ENCODE data around the gene IER2. TPM values are rescaled to one million over a fixed set of nuclear protein-coding genes. Genes with fewer than 3 reads are reported as not detected.
A peak's percentile ranks its signal among the peaks of the same experiment; 100 is the strongest.

The IER2 gene
- 100 to 1,000 TPM; 376 to 523 TPM for total RNA-seq
- total RNA-seq, result 122 to 1,418 reads per million in 2 donors

- Mint-ChIP-seq H3K4me3 (peak within 1 kb of the TSS; percentile 93), H3K27ac (peak within 1 kb of the TSS; percentile 97), H3K36me3 (ENCODE audit: low read depth) (peaks cover 8% of the 10 kb centered on the region), H3K4me1 (peaks cover 40% of the 10 kb centered on the region), H3K27me3 (no peaks in the 10 kb centered on the region)
- H3K9me3 ChIP-seq (ENCODE audit: control insufficient read depth, low read length, poor library complexity, severe bottlenecking), result peaks cover 4% of the 10 kb centered on the region
- ATAC-seq (peak; percentile 64), DNase-seq (peak; percentile 85 to 88 (median 88))
These were observed at the start of gene IER2, which contains the start of gene STX10 for GRCh38 chr19:13150187-13150930. Gene IER2, plus strand, starts transcription at chr19:13150411. Its CDS starts 2,776 bp downstream, at chr19:13153187. Gene STX10, minus strand, starts transcription at chr19:13150375. Its CDS starts 202 bp downstream, at chr19:13150173.

- peak overlapping the region; percentile 88 for H3K27ac Mint-ChIP-seq
- DNase-seq (no peak), ATAC-seq (no peak)
- H3K36me3 Mint-ChIP-seq (ENCODE audit: low read depth), result peaks cover 2% of the 10 kb centered on the region
- peaks cover 4% of the 10 kb centered on the region for H3K27me3 Mint-ChIP-seq
- peak overlapping the region; percentile 86 for H3K4me3 Mint-ChIP-seq
- H3K4me1 Mint-ChIP-seq, result peaks cover 36% of the 10 kb centered on the region
- no peaks in the 10 kb centered on the region for H3K9me3 ChIP-seq (ENCODE audit: control insufficient read depth, low read length, poor library complexity, severe bottlenecking)
These were observed 49.2 kb upstream of the IER2 start for GRCh38 chr19:13100841-13101589.

GRCh38 chr19:13101590-13102415 is 48.4 kb upstream of the IER2 start:
- ATAC-seq, result no peak
- Mint-ChIP-seq H3K27ac (peak overlapping the region; percentile 78), H3K36me3 (ENCODE audit: low read depth) (no peaks in the 10 kb centered on the region), H3K4me1 (peaks cover 33% of the 10 kb centered on the region), H3K27me3 (no peaks in the 10 kb centered on the region), H3K4me3 (peak overlapping the region; percentile 86)
- no peaks in the 10 kb centered on the region for H3K9me3 ChIP-seq (ENCODE audit: control insufficient read depth, low read length, poor library complexity, severe bottlenecking)
- DNase-seq, result no peak

GRCh38 chr19:13102416-13102665 is 47.9 kb upstream of the IER2 start:
- H3K4me3 Mint-ChIP-seq, result peak overlapping the region; percentile 86
- peak overlapping the region; percentile 78 for H3K27ac Mint-ChIP-seq
- peaks cover 30% of the 10 kb centered on the region for H3K4me1 Mint-ChIP-seq
- H3K27me3 Mint-ChIP-seq, result no peaks in the 10 kb centered on the region
- DNase-seq (no peak), ATAC-seq (no peak)
- H3K9me3 ChIP-seq (ENCODE audit: control insufficient read depth, low read length, poor library complexity, severe bottlenecking), result no peaks in the 10 kb centered on the region
- no peaks in the 10 kb centered on the region for H3K36me3 Mint-ChIP-seq (ENCODE audit: low read depth)

GRCh38 chr19:13102666-13103580 is 47.3 kb upstream of the IER2 start, which contains the start of gene LYL1:
Gene LYL1, minus strand, starts transcription at chr19:13102858. Its CDS starts 1,687 bp downstream, at chr19:13101171.
- no peaks in the 10 kb centered on the region for H3K9me3 ChIP-seq (ENCODE audit: control insufficient read depth, low read length, poor library complexity, severe bottlenecking)
- no peaks in the 10 kb centered on the region for H3K36me3 Mint-ChIP-seq (ENCODE audit: low read depth)
- peak within 1 kb of the TSS; percentile 86 for H3K4me3 Mint-ChIP-seq
- peaks cover 29% of the 10 kb centered on the region for H3K4me1 Mint-ChIP-seq
- peak; percentile 16 for ATAC-seq
- peak in 1 of 3 donors; percentile 36 for DNase-seq
- peak within 1 kb of the TSS; percentile 78 for H3K27ac Mint-ChIP-seq
- H3K27me3 Mint-ChIP-seq, result no peaks in the 10 kb centered on the region

- ATAC-seq (no peak), DNase-seq (no peak)
- Mint-ChIP-seq H3K4me3 (peak overlapping the region; percentile 92), H3K27ac (peak overlapping the region; percentile 60), H3K36me3 (ENCODE audit: low read depth) (no peaks in the 10 kb centered on the region), H3K4me1 (peaks cover 22% of the 10 kb centered on the region), H3K27me3 (no peaks in the 10 kb centered on the region)
- no peaks in the 10 kb centered on the region for H3K9me3 ChIP-seq (ENCODE audit: control insufficient read depth, low read length, poor library complexity, severe bottlenecking)
These were observed 46.4 kb upstream of the IER2 start for GRCh38 chr19:13103581-13104359.

GRCh38 chr19:13104360-13104847 is 45.8 kb upstream of the IER2 start:
- DNase-seq, result peak; percentile 48 to 62 (median 60)
- Mint-ChIP-seq H3K4me3 (peak overlapping the region; percentile 92), H3K4me1 (peaks cover 22% of the 10 kb centered on the region), H3K36me3 (ENCODE audit: low read depth) (no peaks in the 10 kb centered on the region), H3K27me3 (no peaks in the 10 kb centered on the region), H3K27ac (peak overlapping the region; percentile 60)
- ATAC-seq, result peak; percentile 64
- H3K9me3 ChIP-seq (ENCODE audit: control insufficient read depth, low read length, poor library complexity, severe bottlenecking), result no peaks in the 10 kb centered on the region

- no peaks in the 10 kb centered on the region for H3K36me3 Mint-ChIP-seq (ENCODE audit: low read depth)
- no peak for DNase-seq
- ATAC-seq, result peak; percentile 49
- peak overlapping the region; percentile 60 for H3K27ac Mint-ChIP-seq
- H3K4me1 Mint-ChIP-seq, result peaks cover 19% of the 10 kb centered on the region
- no peaks in the 10 kb centered on the region for H3K27me3 Mint-ChIP-seq
- peak overlapping the region; percentile 92 for H3K4me3 Mint-ChIP-seq
- H3K9me3 ChIP-seq (ENCODE audit: control insufficient read depth, low read length, poor library complexity, severe bottlenecking), result no peaks in the 10 kb centered on the region
These were observed 45.1 kb upstream of the IER2 start for GRCh38 chr19:13104848-13105711.

- no peaks in the 10 kb centered on the region for H3K36me3 Mint-ChIP-seq (ENCODE audit: low read depth)
- DNase-seq (no peak), ATAC-seq (no peak)
- no peaks in the 10 kb centered on the region for H3K9me3 ChIP-seq (ENCODE audit: control insufficient read depth, low read length, poor library complexity, severe bottlenecking)
- H3K4me3 Mint-ChIP-seq, result no peak overlapping the region
- H3K27ac Mint-ChIP-seq, result no peak overlapping the region
- no peaks in the 10 kb centered on the region for H3K27me3 Mint-ChIP-seq
- peaks cover 3% of the 10 kb centered on the region for H3K4me1 Mint-ChIP-seq
These were observed 40.7 kb upstream of the IER2 start for GRCh38 chr19:13109361-13110098.

GRCh38 chr19:13110099-13110610 is 40.1 kb upstream of the IER2 start:
- Mint-ChIP-seq H3K4me3 (no peak overlapping the region), H3K27ac (no peak overlapping the region), H3K36me3 (ENCODE audit: low read depth) (no peaks in the 10 kb centered on the region), H3K4me1 (no peaks in the 10 kb centered on the region), H3K27me3 (no peaks in the 10 kb centered on the region)
- DNase-seq, result no peak
- H3K9me3 ChIP-seq (ENCODE audit: control insufficient read depth, low read length, poor library complexity, severe bottlenecking), result no peaks in the 10 kb centered on the region
- ATAC-seq, result no peak
